ENCODE results near the gene DGKG.

- TF ChIP-seq POLR2A (IDR thresholded peaks at IDR 0.05; ENCODE audit: low read length) (no peak), GATA1 (IDR thresholded peaks at IDR 0.05; ENCODE audit: low read depth, low read length) (no peak)
Observed at GRCh38 chr3:186168976-186169375, 193.1 kb downstream of the DGKG start.
